Activated CD8-positive, alpha-beta memory T cell treated with anti-CD3 and anti-CD28 coated beads for 24 hours (primary cell): ENCODE data around the gene HCFC1R1.

Experiments used
- DNase-seq: peaks from one replicate; pipeline ENCODE4 v3.0.0-alpha.2; 2020

The HCFC1R1 gene

GRCh38 chr16:3032624-3033023 lies 8.9 kb upstream of the HCFC1R1 start:
- DNase-seq, result no peak

DNA sequence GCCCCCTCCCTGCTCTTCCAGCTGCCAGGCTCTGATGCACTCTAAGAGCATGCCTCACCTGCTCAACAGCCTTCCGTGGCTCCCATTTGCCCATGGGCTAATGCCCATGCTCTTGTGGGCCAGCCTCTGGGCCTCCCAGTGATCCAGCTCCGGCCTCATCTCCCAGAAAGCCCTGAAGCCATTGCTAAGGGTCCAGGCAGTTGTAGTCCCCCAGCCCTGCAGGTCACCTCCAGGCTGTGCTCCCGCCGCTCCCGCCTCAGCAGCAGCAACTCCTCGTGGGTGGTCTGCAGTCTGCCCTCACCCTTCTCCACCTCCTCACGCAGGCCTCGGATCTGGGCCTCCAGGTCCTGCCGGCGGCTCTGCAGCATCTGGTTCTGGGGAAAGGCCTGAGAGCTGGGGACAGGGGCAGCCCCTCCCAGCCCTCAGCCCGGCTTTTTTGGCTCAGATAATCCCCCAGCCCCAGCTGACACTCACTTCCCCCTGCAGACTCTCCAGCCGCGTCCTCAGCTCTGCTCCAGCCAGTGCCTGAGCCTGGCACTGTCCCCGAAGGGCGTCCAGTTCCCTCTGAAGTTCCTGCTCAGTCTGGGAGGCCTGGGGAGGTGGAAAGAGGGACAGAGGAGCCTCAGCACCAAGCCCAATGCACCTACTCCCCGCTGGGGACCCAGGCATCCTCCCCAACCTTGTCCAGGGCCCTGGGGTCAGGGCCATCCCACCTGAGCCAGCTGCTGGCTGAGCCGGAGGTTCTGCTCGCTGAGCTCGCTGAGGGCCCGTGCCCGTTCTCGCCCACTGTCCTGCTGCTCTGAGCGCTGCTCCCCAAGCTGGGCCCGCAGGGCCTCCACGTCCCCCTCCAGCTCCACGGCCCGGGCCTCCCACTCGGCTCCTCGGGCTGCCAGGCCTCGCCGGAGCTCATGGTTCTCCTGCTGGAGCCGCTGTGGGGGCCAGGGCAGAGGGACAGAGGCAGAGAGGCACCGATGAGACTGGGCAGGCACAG lies 6.8 kb upstream of the HCFC1R1 start:
- DNase-seq, result no peak

GRCh38 chr16:3029491-3030221 lies 5.9 kb upstream of the HCFC1R1 start:
- DNase-seq, result peak; percentile 69

GRCh38 chr16:3028716-3029319 lies 5.1 kb upstream of the HCFC1R1 start:
- peak; percentile 68 for DNase-seq

- DNase-seq, result peak; percentile 95
Measured at GRCh38 chr16:3027983-3028715, 4.4 kb upstream of the HCFC1R1 start.

GRCh38 chr16:3027489-3027795 lies 3.7 kb upstream of the HCFC1R1 start:
- no peak for DNase-seq

DNA sequence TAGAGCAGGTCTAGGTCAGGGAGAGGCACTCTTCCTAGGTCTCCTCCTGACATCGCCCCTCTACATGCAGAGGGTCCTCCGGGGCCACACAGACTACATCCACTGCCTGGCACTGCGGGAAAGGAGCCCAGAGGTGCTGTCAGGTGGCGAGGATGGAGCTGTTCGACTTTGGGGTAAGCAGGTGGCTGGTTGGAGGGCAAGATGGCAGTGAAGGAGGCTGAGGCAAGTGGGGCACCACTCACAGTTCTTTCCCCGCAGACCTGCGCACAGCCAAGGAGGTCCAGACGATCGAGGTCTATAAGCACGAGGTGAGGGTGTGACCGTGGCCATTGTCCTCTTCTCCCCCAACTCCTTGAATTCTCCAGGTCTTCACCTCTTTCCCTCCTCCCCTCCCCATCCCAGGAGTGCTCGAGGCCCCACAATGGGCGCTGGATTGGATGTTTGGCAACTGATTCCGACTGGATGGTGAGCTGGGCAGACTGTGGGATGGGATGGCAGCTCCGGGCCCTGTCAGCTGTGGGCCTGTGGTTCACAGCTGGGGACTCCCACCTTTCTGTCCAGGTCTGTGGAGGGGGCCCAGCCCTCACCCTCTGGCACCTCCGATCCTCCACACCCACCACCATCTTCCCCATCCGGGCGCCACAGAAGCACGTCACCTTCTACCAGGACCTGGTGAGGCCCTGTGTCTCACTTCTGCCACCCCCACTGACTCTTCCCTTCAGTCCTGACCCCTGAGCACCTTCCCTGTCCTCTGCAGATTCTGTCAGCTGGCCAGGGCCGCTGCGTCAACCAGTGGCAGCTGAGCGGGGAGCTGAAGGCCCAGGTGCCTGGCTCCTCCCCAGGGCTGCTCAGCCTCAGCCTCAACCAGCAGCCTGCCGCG lies 3.1 kb upstream of the HCFC1R1 start:
- DNase-seq, result no peak

DNA sequence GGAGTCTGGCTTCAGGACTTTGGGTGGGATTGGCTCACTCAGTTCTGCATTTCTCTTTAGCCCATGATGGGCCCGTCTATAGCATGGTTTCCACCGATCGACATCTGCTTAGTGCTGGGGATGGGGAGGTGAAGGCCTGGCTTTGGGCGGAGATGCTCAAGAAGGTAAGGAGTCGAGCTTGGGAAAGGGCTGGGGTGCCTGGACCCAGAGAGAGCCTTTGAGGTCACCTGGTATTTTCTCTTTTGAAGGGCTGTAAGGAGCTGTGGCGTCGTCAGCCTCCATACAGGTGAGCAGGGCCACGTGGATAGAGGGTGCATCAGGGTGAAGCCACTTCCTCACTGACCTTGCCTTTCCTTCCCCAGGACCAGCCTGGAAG lies 2.2 kb upstream of the HCFC1R1 start:
- no peak for DNase-seq

DNA sequence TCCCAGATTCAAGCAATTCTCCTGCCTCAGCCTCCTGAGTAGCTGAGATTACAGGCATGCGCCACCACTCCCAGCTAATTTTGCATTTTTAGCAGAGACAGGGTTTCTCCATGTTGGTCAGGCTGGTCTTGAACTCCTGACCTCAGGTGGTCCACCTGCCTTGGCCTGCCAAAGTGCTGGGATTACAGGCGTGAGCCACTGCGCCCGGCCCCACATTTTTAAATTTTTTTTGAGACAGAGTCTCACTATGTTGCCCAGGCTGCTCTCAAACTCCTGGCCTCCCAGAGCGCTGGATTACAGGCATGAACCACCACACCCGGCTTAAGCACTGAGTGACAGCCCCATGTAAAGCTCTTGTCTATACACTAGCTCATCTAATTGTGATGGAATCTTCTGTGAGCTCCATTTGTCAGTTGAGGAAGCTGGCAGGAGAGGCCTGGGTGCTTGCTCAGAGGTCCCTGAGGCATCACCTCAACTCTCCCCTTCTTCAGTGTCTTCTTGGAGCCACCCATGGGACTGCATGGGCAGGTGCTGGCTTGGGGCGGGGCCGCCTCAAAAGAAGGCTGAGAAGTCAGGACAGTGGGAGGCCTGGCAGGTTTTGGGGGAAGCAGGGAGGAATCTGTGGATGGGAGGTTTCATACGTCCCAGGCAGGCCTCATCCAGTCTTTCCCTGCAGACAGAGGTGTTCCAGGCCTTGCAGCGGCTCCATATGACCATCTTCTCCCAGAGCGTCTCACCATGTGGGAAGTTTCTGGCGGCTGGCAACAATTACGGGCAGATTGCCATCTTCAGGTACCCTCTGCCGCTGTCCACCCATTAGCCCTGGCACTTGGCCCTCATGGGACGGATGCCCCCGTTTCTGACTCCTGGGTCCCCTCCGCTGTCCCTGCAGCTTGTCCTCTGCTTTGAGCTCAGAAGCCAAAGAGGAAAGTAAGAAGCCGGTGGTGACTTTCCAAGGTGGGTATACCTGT lies 1.6 kb upstream of the HCFC1R1 start:
- DNase-seq, result no peak

- DNase-seq, result no peak
Measured at GRCh38 chr16:3023415-3023668, 400 bp downstream of the HCFC1R1 start.

GRCh38 chr16:3022684-3023414 lies 893 bp downstream of the HCFC1R1 start:
- DNase-seq, result peak; percentile 75

- DNase-seq, result peak; percentile 93
Measured at GRCh38 chr16:3022208-3022683, 1.5 kb downstream of the HCFC1R1 start.

DNA sequence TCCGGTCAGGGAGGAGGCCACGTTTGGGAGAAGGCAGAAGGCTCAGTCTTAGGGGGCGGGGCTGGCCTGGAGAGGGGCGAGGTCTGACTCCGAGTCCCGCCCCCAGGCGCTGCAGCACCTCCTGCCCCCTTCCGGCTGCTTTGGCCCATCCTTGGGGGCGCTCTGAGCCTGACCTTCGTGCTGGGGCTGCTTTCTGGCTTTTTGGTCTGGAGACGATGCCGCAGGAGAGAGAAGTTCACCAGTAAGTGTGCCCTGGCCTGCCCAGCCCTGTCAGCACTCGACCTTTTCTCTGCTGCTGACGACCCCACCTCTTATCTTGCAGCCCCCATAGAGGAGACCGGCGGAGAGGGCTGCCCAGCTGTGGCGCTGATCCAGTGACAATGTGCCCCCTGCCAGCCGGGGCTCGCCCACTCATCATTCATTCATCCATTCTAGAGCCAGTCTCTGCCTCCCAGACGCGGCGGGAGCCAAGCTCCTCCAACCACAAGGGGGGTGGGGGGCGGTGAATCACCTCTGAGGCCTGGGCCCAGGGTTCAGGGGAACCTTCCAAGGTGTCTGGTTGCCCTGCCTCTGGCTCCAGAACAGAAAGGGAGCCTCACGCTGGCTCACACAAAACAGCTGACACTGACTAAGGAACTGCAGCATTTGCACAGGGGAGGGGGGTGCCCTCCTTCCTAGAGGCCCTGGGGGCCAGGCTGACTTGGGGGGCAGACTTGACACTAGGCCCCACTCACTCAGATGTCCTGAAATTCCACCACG lies 2.1 kb downstream of the HCFC1R1 start:
- DNase-seq, result peak; percentile 86

- peak; percentile 79 for DNase-seq
Measured at GRCh38 chr16:3020604-3021448, 2.9 kb downstream of the HCFC1R1 start.

DNA sequence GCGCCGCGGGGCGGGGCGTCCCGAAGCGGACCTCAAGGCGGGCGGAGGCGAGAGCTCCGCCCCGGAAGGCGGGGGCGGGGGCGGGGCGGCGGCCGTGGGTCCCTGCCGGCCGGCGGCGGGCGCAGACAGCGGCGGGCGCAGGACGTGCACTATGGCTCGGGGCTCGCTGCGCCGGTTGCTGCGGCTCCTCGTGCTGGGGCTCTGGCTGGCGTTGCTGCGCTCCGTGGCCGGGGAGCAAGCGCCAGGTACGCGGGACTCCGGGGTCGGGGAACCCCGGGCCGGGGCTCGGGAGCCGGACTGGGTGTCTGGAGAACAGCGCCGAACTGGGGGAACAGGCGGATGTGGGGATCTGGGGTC lies 3.5 kb downstream of the HCFC1R1 start, which contains the start of gene TNFRSF12A:
Gene TNFRSF12A (plus strand): TSS at position 122 of the 357 bp plus-strand sequence. CDS start 30 bp downstream, at position 152.
- DNase-seq, result peak; percentile 86

DNA sequence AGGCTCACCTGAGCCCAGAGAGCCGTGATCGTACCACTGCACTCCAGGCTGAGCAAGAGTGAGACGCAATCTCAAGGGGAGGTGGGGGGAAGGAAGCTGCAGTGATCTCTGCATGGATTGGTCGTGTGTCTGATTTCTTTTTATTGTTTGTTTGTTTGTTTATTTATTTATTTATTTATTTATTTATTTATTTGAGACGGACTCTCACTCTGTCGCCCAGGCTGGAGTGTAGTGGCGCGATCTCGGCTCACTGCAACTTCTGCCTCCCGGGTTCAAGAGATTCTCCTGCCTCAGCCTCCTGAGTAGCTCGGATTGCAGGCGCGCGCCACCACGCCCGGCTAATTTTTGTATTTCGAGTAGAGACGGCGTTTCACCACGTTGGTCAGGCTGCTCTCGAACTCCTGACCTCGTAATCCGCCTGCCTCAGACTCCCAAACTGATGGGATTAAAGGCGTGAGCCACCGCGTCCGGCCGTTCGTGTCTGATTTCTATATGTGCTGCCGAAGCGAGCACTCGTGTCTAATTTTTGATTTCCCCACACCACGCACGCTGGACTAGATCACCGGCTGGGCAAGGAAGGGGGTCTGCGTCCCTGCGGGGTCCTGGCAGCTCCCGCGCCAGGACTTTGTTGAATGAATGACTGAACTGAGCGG lies 4.0 kb downstream of the HCFC1R1 start:
- DNase-seq, result no peak

DNA sequence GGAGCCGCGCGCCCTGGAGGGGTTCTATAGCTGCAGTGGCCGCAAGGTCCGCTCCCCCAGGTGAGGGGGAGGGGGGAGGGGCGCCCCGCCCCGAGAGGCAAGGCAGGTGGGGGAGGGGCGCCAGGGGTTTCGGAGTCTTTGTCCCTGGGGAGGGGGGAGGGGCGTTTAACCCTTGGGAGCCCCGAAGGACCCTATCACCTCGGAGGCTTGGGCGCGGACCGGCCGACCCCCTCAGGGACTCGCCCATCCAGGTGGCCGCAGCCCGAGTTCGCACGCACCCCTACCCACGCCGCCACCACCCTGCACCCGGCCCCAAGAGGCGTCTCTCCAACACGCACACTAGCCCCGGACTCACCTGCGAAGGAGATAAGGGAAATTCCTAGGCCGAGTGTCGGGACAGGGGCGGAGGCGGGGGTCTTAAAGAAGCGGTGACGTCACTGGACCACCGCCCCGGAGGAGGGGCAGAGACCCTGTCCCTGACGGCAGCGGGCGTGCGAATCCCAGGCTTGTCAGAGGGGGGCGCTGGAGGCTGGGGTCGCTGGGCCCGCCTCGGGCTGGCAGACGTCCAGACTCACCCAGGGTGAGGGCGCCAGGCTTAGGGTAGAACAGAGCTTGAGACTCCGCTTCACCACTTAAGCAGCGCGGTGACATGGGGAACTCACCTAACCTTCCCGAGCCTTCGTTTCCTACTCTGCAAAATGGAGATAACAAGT lies 5.8 kb downstream of the HCFC1R1 start, which contains the start of gene CLDN6:
Gene CLDN6 (minus strand): TSS at position 390 of the 713 bp plus-strand sequence. CDS start 2,162 bp downstream, outside the sequence.
- no peak for DNase-seq
